Gastrocnemius medialis (tissue), 4 donors: Measurements from ENCODE around the gene SLC35F6. TPM values are rescaled to one million over a fixed set of nuclear protein-coding genes. Genes with fewer than 3 reads are reported as not detected.
"Not testable (repeated sequence)": the region's sequence is repeated elsewhere in the genome, so short reads cannot be mapped to it uniquely, and the experiment has no call there.

Experiments used
- ATAC-seq, 2 donors: fragments of 150-250 bp; one replicate each; pipeline ENCODE4 v1.9.1; 2016
- DNase-seq, 2 donors: peaks; one replicate each; pipeline ENCODE4 v3.0.0-alpha.2; 2019
- H3K27ac ChIP-seq, 4 donors: fragments of 200-600 bp; sonication (generic); 1 replicate in 1 of 4; 2 replicates in 3 of 4; pipeline ENCODE4 v1.5.1; 2016 to 2018; ENCODE audit warnings: mild to moderate bottlenecking in 2 of 4, moderate library complexity in 1 of 4
- H3K27me3 ChIP-seq, 3 donors: fragments of 200-600 bp; sonication (generic) in 2 of 3; 1 replicate in 1 of 3; 2 replicates in 2 of 3; pipeline versions ENCODE4 v1.5.1 to v1.6.0; 2016 to 2019; ENCODE audit warnings: mild to moderate bottlenecking in 1 of 3, moderate library complexity in 1 of 3
- H3K36me3 ChIP-seq, 2 donors: fragments of 200-600 bp; sonication (generic) in 1 of 2; one replicate each; pipeline ENCODE4 v1.5.1; 2017 to 2018
- H3K4me1 ChIP-seq, 2 donors: fragments of 200-600 bp; sonication (generic) in 1 of 2; one replicate each; pipeline ENCODE4 v1.5.1; 2016 to 2017; ENCODE audit warnings: mild to moderate bottlenecking in 2 of 2
- H3K4me3 ChIP-seq, 4 donors: fragments of 200-600 bp; sonication (generic) in 3 of 4; 1 replicate in 1 of 4; 2 replicates in 3 of 4; pipeline ENCODE4 v1.5.1; 2016 to 2019; ENCODE audit warnings: mild to moderate bottlenecking in 2 of 4
- H3K9me3 ChIP-seq, 3 donors: fragments of 200-600 bp; sonication (generic) in 2 of 3; 1 replicate in 1 of 3; 2 replicates in 2 of 3; pipeline ENCODE4 v1.5.1; 2016 to 2019
- CTCF ChIP-seq, 5 experiments: fragments of 450-650 bp in 3 of 5; fragments of 200-600 bp in 2 of 5; sonication (generic) in 2 of 5; IDR thresholded peaks in 4 of 5; conservative IDR thresholded peaks in 1 of 5; 1 replicate in 4 of 5; 2 replicates in 1 of 5; pipeline ENCODE4 v1.5.1; 2016 to 2019; ENCODE audit warnings: antibody characterized with exemption in 5 of 5, mild to moderate bottlenecking in 3 of 5, moderate library complexity in 3 of 5
- POLR2A ChIP-seq, 2 donors: fragments of 450-650 bp; IDR thresholded peaks; one replicate each; pipeline ENCODE4 v1.6.1; 2017; ENCODE audit warnings: antibody characterized with exemption in 2 of 2, mild to moderate bottlenecking in 2 of 2, moderate library complexity in 2 of 2
- in situ Hi-C, 4 donors: fragments of 200-750 bp; cut with MboI; loops; one replicate each; pipeline versions ENCODE4 v1.15.0 to v1.8.0; 2017; ENCODE audit warnings: low sequenced_read_pairs in 4 of 4
- intact Hi-C: fragments of 100-400 bp; cut with DNase I; formaldehyde crosslinking; loops from one replicate; pipeline ENCODE4 v1.15.1; 2023; ENCODE audit warnings: low total_unique reads
- total RNA-seq, 4 donors: library from RNA; depleted of rRNA; stranded (reverse); fragments of >200 nt; gene quantifications; one replicate each; pipeline versions ENCODE4 v1.1.0 to v1.2.3, GENCODE V29; 2016

The SLC35F6 gene
- total RNA-seq, 4 donors from 2014 or later, result 37.8 to 54.5 (median 45.9) TPM

- Histone ChIP-seq H3K27ac (no peak overlapping the region), H3K27me3 (peaks cover 0 to 6% (median 0%) of the 10 kb centered on the region in 3 donors), H3K4me3 (no peak overlapping the region), H3K9me3 (no peaks in the 10 kb centered on the region), H3K36me3 (no peaks in the 10 kb centered on the region), H3K4me1 (no peaks in the 10 kb centered on the region)
- intact Hi-C loops (no loop called here), in situ Hi-C loops (no loop called here)
- ATAC-seq (no peak), DNase-seq (no peak)
- TF ChIP-seq CTCF (IDR thresholded peaks at IDR 0.05 in 4 of 5, conservative IDR thresholded peaks at IDR 0.05 in 1 of 5) (no peak), POLR2A (IDR thresholded peaks at IDR 0.05) (no peak)
Observed at GRCh38 chr2:26812731-26813130, 48.6 kb downstream of the SLC35F6 start.

- in situ Hi-C loops, H3K27ac ChIP-seq, H3K4me3 ChIP-seq, DNase-seq, H3K4me1 ChIP-seq, H3K9me3 ChIP-seq, H3K27me3 ChIP-seq, intact Hi-C loops, H3K36me3 ChIP-seq, ATAC-seq: not testable (repeated sequence)
Observed at GRCh38 chr2:26814072-26814765, 50.1 kb downstream of the SLC35F6 start.

- in situ Hi-C loops (no loop called here), intact Hi-C loops (no loop called here)
- H3K36me3 ChIP-seq, result no peaks in the 10 kb centered on the region
- TF ChIP-seq CTCF (IDR thresholded peaks at IDR 0.05 in 4 of 5, conservative IDR thresholded peaks at IDR 0.05 in 1 of 5) (no peak), POLR2A (IDR thresholded peaks at IDR 0.05) (no peak)
- H3K27me3 ChIP-seq, result peaks cover 0 to 6% (median 0%) of the 10 kb centered on the region in 3 donors
- no peak for DNase-seq
- no peak overlapping the region for H3K27ac ChIP-seq
- no peaks in the 10 kb centered on the region for H3K4me1 ChIP-seq
- no peak for ATAC-seq
- H3K4me3 ChIP-seq, result no peak overlapping the region
- no peaks in the 10 kb centered on the region for H3K9me3 ChIP-seq
Observed at GRCh38 chr2:26816893-26817292, 52.8 kb downstream of the SLC35F6 start.

GRCh38 chr2:26818255-26818654 is 54.2 kb downstream of the SLC35F6 start:
- ATAC-seq (no peak), DNase-seq (no peak)
- H3K27ac ChIP-seq, result no peak overlapping the region
- H3K9me3 ChIP-seq, result no peaks in the 10 kb centered on the region
- peaks cover 0 to 6% (median 0%) of the 10 kb centered on the region in 3 donors for H3K27me3 ChIP-seq
- in situ Hi-C loops, result no loop called here
- no peaks in the 10 kb centered on the region for H3K4me1 ChIP-seq
- no peak overlapping the region for H3K4me3 ChIP-seq
- intact Hi-C loops, result no loop called here
- H3K36me3 ChIP-seq, result no peaks in the 10 kb centered on the region
- no peak for TF ChIP-seq CTCF (IDR thresholded peaks at IDR 0.05 in 4 of 5, conservative IDR thresholded peaks at IDR 0.05 in 1 of 5)
- no peak for TF ChIP-seq POLR2A (IDR thresholded peaks at IDR 0.05)

- in situ Hi-C loops (no loop called here), intact Hi-C loops (no loop called here)
Observed at GRCh38 chr2:26818972-26819371, 54.9 kb downstream of the SLC35F6 start.

More at GRCh38 chr2:26818972-26819371, 54.9 kb downstream of the SLC35F6 start:
- Histone ChIP-seq H3K27ac (no peak overlapping the region), H3K27me3 (peaks cover 0 to 6% (median 0%) of the 10 kb centered on the region in 3 donors), H3K9me3 (no peaks in the 10 kb centered on the region), H3K4me3 (no peak overlapping the region), H3K4me1 (no peaks in the 10 kb centered on the region), H3K36me3 (no peaks in the 10 kb centered on the region)
- no peak for TF ChIP-seq POLR2A (IDR thresholded peaks at IDR 0.05)
- no peak for TF ChIP-seq CTCF (IDR thresholded peaks at IDR 0.05 in 4 of 5, conservative IDR thresholded peaks at IDR 0.05 in 1 of 5)
- ATAC-seq (no peak), DNase-seq (no peak)
